Loucy (cell line): Measurements from ENCODE around the gene LRRTM2.

ENCODE experiments used
- H2AFZ ChIP-seq: fragments of 200-600 bp; sonication (generic); 2 replicates; pipeline ENCODE4 v1.6.0; 2016; ENCODE audit warnings: antibody characterized with exemption, mild to moderate bottlenecking, low read length, moderate library complexity
- H3F3A ChIP-seq: fragments of 200-600 bp; 2 replicates; pipeline ENCODE4 v1.6.0; 2016; ENCODE audit warnings: antibody characterized with exemption, low read depth, mild to moderate bottlenecking
- H3K27me3 ChIP-seq: fragments of 200-600 bp; sonication (generic); 2 replicates; pipeline ENCODE4 v1.6.1; 2014; ENCODE audit warnings: low read length, mild to moderate bottlenecking; ENCODE audit not compliant: insufficient read depth, poor library complexity, severe bottlenecking
- H3K36me3 ChIP-seq: fragments of 200-600 bp; sonication (generic); 2 replicates; pipeline ENCODE4 v1.6.1; 2016; ENCODE audit warnings: low read length; ENCODE audit not compliant: insufficient read depth
- H3K4me1 ChIP-seq: fragments of 200-600 bp; sonication (generic); 2 replicates; pipeline ENCODE4 v1.5.1; 2014; ENCODE audit warnings: low read length, mild to moderate bottlenecking; ENCODE audit not compliant: insufficient read depth, poor library complexity, severe bottlenecking
- H3K4me2 ChIP-seq: fragments of 200-600 bp; sonication (generic); 2 replicates; pipeline ENCODE4 v1.6.0; 2014; ENCODE audit warnings: antibody characterized with exemption, low read length, low read depth, mild to moderate bottlenecking; ENCODE audit not compliant: poor library complexity, severe bottlenecking
- H3K4me3 ChIP-seq: fragments of 200-600 bp; sonication (generic); 2 replicates; pipeline ENCODE4 v1.5.1; 2014; ENCODE audit warnings: low read length, mild to moderate bottlenecking, mixed read lengths; ENCODE audit not compliant: poor library complexity, severe bottlenecking
- H3K79me2 ChIP-seq: fragments of 200-600 bp; sonication (generic); 2 replicates; pipeline ENCODE4 v1.6.1; 2014; ENCODE audit warnings: low read length; ENCODE audit not compliant: insufficient read depth
- H3K9ac ChIP-seq: fragments of 200-600 bp; sonication (generic); 2 replicates; pipeline ENCODE4 v1.6.0; 2014; ENCODE audit warnings: mild to moderate bottlenecking, low read depth, low read length, moderate library complexity; ENCODE audit not compliant: poor library complexity, severe bottlenecking
- H3K9me2 ChIP-seq: fragments of 200-600 bp; sonication (generic); replicated peaks from 2 replicates; pipeline ENCODE4 v1.6.1; 2016; ENCODE audit warnings: low read depth, low read length, mixed read lengths
- H3K9me3 ChIP-seq: fragments of 200-600 bp; sonication (generic); 2 replicates; pipeline ENCODE4 v1.6.1; 2014; ENCODE audit warnings: mild to moderate bottlenecking, antibody characterized with exemption, low read length, low read depth; ENCODE audit not compliant: insufficient read depth
- H4K20me1 ChIP-seq: fragments of 200-600 bp; sonication (generic); 2 replicates; pipeline ENCODE4 v1.6.0; 2014; ENCODE audit warnings: antibody characterized with exemption, low read length, mild to moderate bottlenecking; ENCODE audit not compliant: insufficient read depth, poor library complexity, severe bottlenecking
- CTCF ChIP-seq: fragments of 200-600 bp; sonication (generic); conservative IDR thresholded peaks from 2 replicates; pipeline ENCODE4 v1.5.1; 2014; ENCODE audit warnings: mild to moderate bottlenecking, antibody characterized with exemption, low read length
- EZH2phosphoT487 ChIP-seq: fragments of 200-600 bp; IDR thresholded peaks from 2 replicates; pipeline ENCODE4 v1.6.1; 2018; ENCODE audit warnings: antibody characterized with exemption, mild to moderate bottlenecking, moderate library complexity, borderline replicate concordance

Gene LRRTM2

GRCh38 chr5:138912093-138912492 lies 37.0 kb upstream of the LRRTM2 start:
- H3K9me3 ChIP-seq, result peaks cover 13% of the 10 kb centered on the region; the same call in 1 of the 2 replicates
- H4K20me1 ChIP-seq, result no peaks in the 10 kb centered on the region
- no peaks in the 10 kb centered on the region for H3K27me3 ChIP-seq
- H3K4me1 ChIP-seq, result peaks cover 7% of the 10 kb centered on the region
- H3K9ac ChIP-seq, result no peak overlapping the region
- no peaks in the 10 kb centered on the region for H3K9me2 ChIP-seq
- H3K4me2 ChIP-seq, result no peak overlapping the region
- no peaks in the 10 kb centered on the region for H3F3A ChIP-seq
- no peak overlapping the region for H3K4me3 ChIP-seq
- no peaks in the 10 kb centered on the region for H3K79me2 ChIP-seq
- H3K36me3 ChIP-seq, result peaks cover 8% of the 10 kb centered on the region; the same call in 1 of the 2 replicates
- no peak for TF ChIP-seq EZH2phosphoT487
- TF ChIP-seq CTCF, result no peak
- no peak overlapping the region for H2AFZ ChIP-seq

DNA sequence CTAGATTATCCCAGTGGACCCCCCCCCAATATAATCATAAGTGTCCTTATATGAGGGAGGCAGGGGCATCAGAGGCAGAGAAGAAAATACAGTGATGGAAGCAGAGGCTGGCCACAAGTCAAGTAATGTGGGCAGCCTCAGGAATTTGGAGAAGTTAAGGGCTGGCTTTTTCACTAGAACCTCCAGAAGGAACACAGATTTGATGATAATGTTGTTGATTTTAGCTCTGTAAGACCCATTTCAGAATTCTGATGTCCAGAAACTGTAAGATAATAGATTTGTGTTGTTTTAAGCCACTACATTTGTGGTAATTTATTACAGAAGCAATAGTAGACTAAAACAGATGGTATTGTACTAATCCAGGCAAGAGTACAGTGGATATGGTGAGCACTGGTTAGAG lies 36.3 kb upstream of the LRRTM2 start:
- no peak overlapping the region for H3K4me3 ChIP-seq
- no peak overlapping the region for H3K4me2 ChIP-seq
- H4K20me1 ChIP-seq, result no peaks in the 10 kb centered on the region
- H2AFZ ChIP-seq, result no peak overlapping the region
- no peaks in the 10 kb centered on the region for H3K79me2 ChIP-seq
- peaks cover 8% of the 10 kb centered on the region; the same call in 1 of the 2 replicates for H3K36me3 ChIP-seq
- H3K9me2 ChIP-seq, result no peaks in the 10 kb centered on the region
- H3K4me1 ChIP-seq, result peaks cover 7% of the 10 kb centered on the region
- TF ChIP-seq CTCF (no peak), EZH2phosphoT487 (no peak)
- peaks cover 13% of the 10 kb centered on the region; the same call in 1 of the 2 replicates for H3K9me3 ChIP-seq
- H3K27me3 ChIP-seq, result no peaks in the 10 kb centered on the region
- H3K9ac ChIP-seq, result no peak overlapping the region
- H3F3A ChIP-seq, result no peaks in the 10 kb centered on the region

DNA sequence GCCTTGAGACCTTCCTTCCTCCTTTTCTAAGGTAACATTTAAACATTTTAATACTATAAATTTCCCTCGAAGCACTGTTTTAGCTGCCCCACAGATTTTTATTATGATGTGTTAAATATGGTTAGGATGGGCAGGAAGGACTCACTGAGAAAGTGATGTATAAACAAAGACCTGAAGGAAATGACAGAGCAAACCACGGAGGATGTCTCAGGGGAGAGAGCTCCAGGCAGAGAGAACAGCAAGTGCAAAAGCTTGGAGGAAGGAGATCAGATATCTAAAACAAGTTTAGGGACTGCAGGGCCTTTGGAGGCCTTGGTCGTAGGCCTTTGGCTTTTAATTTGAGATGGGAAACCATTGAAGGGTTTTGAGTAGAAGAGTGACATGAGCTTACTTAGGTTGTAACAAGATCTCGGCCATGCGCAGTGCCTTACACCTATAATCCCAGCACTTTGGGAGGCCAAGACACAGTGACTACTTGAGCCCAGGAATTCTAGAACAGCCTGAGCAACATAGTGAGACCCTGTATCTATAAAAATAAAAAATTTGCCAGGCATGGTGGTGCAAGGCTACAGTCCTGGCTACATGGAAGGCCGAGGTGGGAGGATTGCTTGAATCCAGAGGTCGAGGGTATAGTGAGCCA lies 35.5 kb upstream of the LRRTM2 start:
- Histone ChIP-seq H3K36me3 (peaks cover 13% of the 10 kb centered on the region; the same call in 1 of the 2 replicates), H3K4me3 (no peak overlapping the region), H3K79me2 (no peaks in the 10 kb centered on the region), H3K27me3 (no peaks in the 10 kb centered on the region), H3K4me2 (no peak overlapping the region), H2AFZ (no peak overlapping the region), H3F3A (no peaks in the 10 kb centered on the region), H4K20me1 (no peaks in the 10 kb centered on the region), H3K9me2 (no peaks in the 10 kb centered on the region), H3K9ac (no peak overlapping the region), H3K4me1 (peaks cover 7% of the 10 kb centered on the region), H3K9me3 (peaks cover 13% of the 10 kb centered on the region; the same call in 1 of the 2 replicates)
- TF ChIP-seq CTCF (no peak), EZH2phosphoT487 (no peak)
